Endodermal cell (in vitro differentiated cells): ENCODE results near the gene DEUP1. TPM values are rescaled to one million over a fixed set of nuclear protein-coding genes. Genes with fewer than 3 reads are reported as not detected.

ENCODE experiments used
- DNase-seq: peaks from one replicate; pipeline ENCODE4 v3.0.0-alpha.2; 2017
- H3K27ac ChIP-seq: 2 replicates; pipeline ENCODE4 v1.5.1; 2013; ENCODE audit warnings: mild to moderate bottlenecking, low read depth, low read length, moderate library complexity
- H3K27me3 ChIP-seq: 2 replicates; pipeline ENCODE4 v1.6.1; 2013; ENCODE audit warnings: mild to moderate bottlenecking, low read length, moderate library complexity; ENCODE audit not compliant: insufficient read depth, control insufficient read depth, poor library complexity, severe bottlenecking
- H3K36me3 ChIP-seq: 2 replicates; pipeline ENCODE4 v1.7.0; 2013; ENCODE audit warnings: mild to moderate bottlenecking, low read length, moderate library complexity; ENCODE audit not compliant: control insufficient read depth, insufficient read depth
- H3K4me1 ChIP-seq: one replicate; pipeline ENCODE4 v1.7.0; 2013; ENCODE audit warnings: low read length; ENCODE audit not compliant: control insufficient read depth, insufficient read depth
- H3K4me3 ChIP-seq: 2 replicates; pipeline ENCODE4 v1.5.1; 2013; ENCODE audit warnings: mild to moderate bottlenecking, low read length, moderate library complexity
- H3K9ac ChIP-seq: 2 replicates; pipeline ENCODE4 v1.6.1; 2013; ENCODE audit warnings: mild to moderate bottlenecking, low read length, moderate library complexity; ENCODE audit not compliant: poor library complexity, severe bottlenecking; ENCODE audit errors: extremely low read depth
- H3K9me3 ChIP-seq: 2 replicates; pipeline ENCODE4 v1.6.1; 2013; ENCODE audit warnings: mild to moderate bottlenecking, low read length, moderate library complexity; ENCODE audit not compliant: control insufficient read depth
- H3K27ac Mint-ChIP-seq: 2 replicates; pipeline ENCODE4 v1.8.0; 2020; ENCODE audit warnings: mixed read lengths
- H3K27me3 Mint-ChIP-seq: 2 replicates; pipeline ENCODE4 v1.8.0; 2021; ENCODE audit warnings: mild to moderate bottlenecking, mixed read lengths; ENCODE audit not compliant: insufficient read depth
- H3K36me3 Mint-ChIP-seq: 2 replicates; pipeline ENCODE4 v1.8.0; 2020; ENCODE audit warnings: low read depth, mixed read lengths
- H3K4me1 Mint-ChIP-seq: 2 replicates; pipeline ENCODE4 v1.8.0; 2020; ENCODE audit warnings: mixed read lengths
- H3K4me3 Mint-ChIP-seq: 2 replicates; pipeline ENCODE4 v1.8.0; 2020; ENCODE audit warnings: mild to moderate bottlenecking, moderate library complexity, mixed read lengths
- H3K9me3 Mint-ChIP-seq: 2 replicates; pipeline ENCODE4 v1.8.0; 2020; ENCODE audit warnings: mild to moderate bottlenecking, mixed read lengths
- CTCF ChIP-seq: fragments of 200-600 bp; sonication (generic); conservative IDR thresholded peaks from 2 replicates; pipeline ENCODE4 v1.5.0; 2021; ENCODE audit warnings: antibody characterized with exemption, mild to moderate bottlenecking
- WGBS, 2 experiments: methylation state at CpG; one replicate each; pipeline versions ENCODE4 v1.1.5 to v1.1.7; 2013; ENCODE audit warnings: missing lambda C conversion rate in 2 of 2, mixed read lengths in 1 of 2; ENCODE audit not compliant: insufficient coverage in 1 of 2, insufficient read length in 1 of 2; 5-methylcytosine and 5-hydroxymethylcytosine counted together
- total RNA-seq, 2 donors: library from RNA; stranded (reverse); fragmentation: NEBNext Ultra II Directional in 1 of 2; extraction: Animal tissue kit (Norgen Biotek cat#: 25700) in 1 of 2; gene quantifications; 2 replicates in 1 of 2; 3 replicates in 1 of 2; pipeline ENCODE4 v1.2.1, GENCODE V29; 2021

DEUP1 gene
- total RNA-seq, 2 donors from 2014 or later: 0.29 TPM; not detected in 1

GRCh38 chr11:93322207-93322606 lies 8.3 kb upstream of the DEUP1 start:
- Mint-ChIP-seq H3K4me1 (no peaks in the 10 kb centered on the region), H3K27ac (no peak overlapping the region), H3K4me3 (no peak overlapping the region), H3K27me3 (no peaks in the 10 kb centered on the region), H3K36me3 (no peaks in the 10 kb centered on the region), H3K9me3 (peaks cover 8% of the 10 kb centered on the region)
- Histone ChIP-seq H3K27ac (no peak overlapping the region), H3K36me3 (no peaks in the 10 kb centered on the region), H3K27me3 (no peaks in the 10 kb centered on the region), H3K9ac (no peak overlapping the region), H3K9me3 (peaks cover 5% of the 10 kb centered on the region), H3K4me1 (no peaks in the 10 kb centered on the region), H3K4me3 (no peak overlapping the region)
- DNase-seq: no peak
- no peak for TF ChIP-seq CTCF
- WGBS, 2 experiments: 75 to 86% methylated on average over 1 of the region's 2 CpGs

- no peak for TF ChIP-seq CTCF
- Mint-ChIP-seq H3K27ac (no peak overlapping the region), H3K36me3 (no peaks in the 10 kb centered on the region), H3K27me3 (peaks cover 6% of the 10 kb centered on the region), H3K4me3 (no peak overlapping the region), H3K9me3 (peaks cover 8% of the 10 kb centered on the region), H3K4me1 (no peaks in the 10 kb centered on the region)
- Histone ChIP-seq H3K27me3 (no peaks in the 10 kb centered on the region), H3K4me3 (no peak overlapping the region), H3K27ac (no peak overlapping the region), H3K4me1 (no peaks in the 10 kb centered on the region), H3K9me3 (peaks cover 10% of the 10 kb centered on the region), H3K36me3 (no peaks in the 10 kb centered on the region), H3K9ac (no peak overlapping the region)
- 89% methylated on average over 1 of the region's 1 CpG; no CpG with 5 or more reads in 1 of the 2 experiments for WGBS, 2 experiments
- DNase-seq: no peak
These were observed 6.8 kb upstream of the DEUP1 start for GRCh38 chr11:93323747-93324146.

GRCh38 chr11:93324500-93324899 lies 6.0 kb upstream of the DEUP1 start:
- Histone ChIP-seq H3K36me3 (no peaks in the 10 kb centered on the region), H3K9me3 (peaks cover 6% of the 10 kb centered on the region), H3K9ac (no peak overlapping the region), H3K27ac (no peak overlapping the region), H3K27me3 (peaks cover 5% of the 10 kb centered on the region), H3K4me1 (no peaks in the 10 kb centered on the region), H3K4me3 (no peak overlapping the region)
- H3K4me3 Mint-ChIP-seq: no peak overlapping the region
- no peaks in the 10 kb centered on the region for H3K36me3 Mint-ChIP-seq
- H3K4me1 Mint-ChIP-seq: no peaks in the 10 kb centered on the region
- no peak for DNase-seq
- no peak for TF ChIP-seq CTCF
- WGBS, 2 experiments: 89% methylated on average over 2 of the region's 3 CpGs; no CpG with 5 or more reads in 1 of the 2 experiments
- peaks cover 13% of the 10 kb centered on the region for H3K27me3 Mint-ChIP-seq
- no peak overlapping the region for H3K27ac Mint-ChIP-seq
- peaks cover 2% of the 10 kb centered on the region for H3K9me3 Mint-ChIP-seq
